Smooth muscle cell (in vitro differentiated cells): Measurements from ENCODE around the gene CDH16. TPM values are rescaled to one million over a fixed set of nuclear protein-coding genes. Genes with fewer than 3 reads are reported as not detected.

Source experiments
- DNase-seq: peaks from one replicate; lab custom pipeline; 2025; ENCODE audit not compliant: unreplicated experiment; lab: John Stamatoyannopoulos, UW
- H2AFZ ChIP-seq: fragments of 200-600 bp; sonication (generic); 2 replicates; pipeline ENCODE4 v1.6.0; 2016; ENCODE audit warnings: antibody characterized with exemption, low read depth, mild to moderate bottlenecking
- H3F3A ChIP-seq: fragments of 200-600 bp; sonication (generic); 2 replicates; pipeline ENCODE4 v1.6.0; 2017; ENCODE audit warnings: antibody characterized with exemption, low read depth
- H3K27ac ChIP-seq: fragments of 200-600 bp; sonication (generic); 2 replicates; pipeline ENCODE4 v1.5.1; 2016; ENCODE audit warnings: low read depth, mild to moderate bottlenecking
- H3K27me3 ChIP-seq: fragments of 200-600 bp; sonication (generic); 2 replicates; pipeline ENCODE4 v1.6.1; 2016; ENCODE audit warnings: low read depth, mild to moderate bottlenecking
- H3K36me3 ChIP-seq: fragments of 200-600 bp; sonication (generic); 2 replicates; pipeline ENCODE4 v1.5.1; 2016; ENCODE audit warnings: low read depth
- H3K4me1 ChIP-seq: fragments of 200-600 bp; sonication (generic); 2 replicates; pipeline ENCODE4 v1.5.1; 2016; ENCODE audit warnings: low read depth
- H3K4me2 ChIP-seq: fragments of 200-600 bp; sonication (generic); 2 replicates; pipeline ENCODE4 v1.6.0; 2016; ENCODE audit warnings: mild to moderate bottlenecking
- H3K4me3 ChIP-seq: fragments of 200-600 bp; sonication (generic); 2 replicates; pipeline ENCODE4 v1.5.1; 2016; ENCODE audit warnings: mild to moderate bottlenecking
- H3K79me2 ChIP-seq: fragments of 200-600 bp; sonication (generic); 2 replicates; pipeline ENCODE4 v1.6.0; 2016; ENCODE audit warnings: low read depth, mild to moderate bottlenecking
- H3K9ac ChIP-seq: fragments of 200-600 bp; sonication (generic); 2 replicates; pipeline ENCODE4 v1.6.0; 2016; ENCODE audit warnings: low read depth
- H3K9me3 ChIP-seq: fragments of 200-600 bp; sonication (generic); replicated peaks from 2 replicates; pipeline ENCODE4 v1.5.1; 2016; ENCODE audit warnings: low read depth
- H4K20me1 ChIP-seq: fragments of 200-600 bp; sonication (generic); 2 replicates; pipeline ENCODE4 v1.6.0; 2016; ENCODE audit warnings: low read depth
- WGBS: methylation state at CpG from one replicate; pipeline ENCODE4 v1.1.7; 2016; ENCODE audit warnings: low lambda C conversion rate; 5-methylcytosine and 5-hydroxymethylcytosine counted together
- polyA plus RNA-seq: library from polyadenylated mRNA; unstranded; fragments of >200 nt; fragmentation: Nextera tagmentation; extraction: Ambion mirVana; gene quantifications from 2 replicates; pipeline ENCODE4 v1.2.1, GENCODE V29; 2016
- total RNA-seq: library from RNA; depleted of rRNA; stranded (reverse); fragments of >200 nt; gene quantifications from 2 replicates; pipeline ENCODE4 v1.2.3, GENCODE V29; 2014
- TF ChIP-seq, protein P1 (sequence below): fragments of 200-600 bp; sonication (generic); IDR thresholded peaks from 2 replicates; pipeline ENCODE4 v1.5.1; 2017; ENCODE audit warnings: borderline replicate concordance, mild to moderate bottlenecking, antibody characterized with exemption; ENCODE audit not compliant: insufficient read depth, poor library complexity, severe bottlenecking

The CDH16 gene
- total and polyA plus RNA-seq, 2 experiments from 2014 or later = not detected

DNA sequence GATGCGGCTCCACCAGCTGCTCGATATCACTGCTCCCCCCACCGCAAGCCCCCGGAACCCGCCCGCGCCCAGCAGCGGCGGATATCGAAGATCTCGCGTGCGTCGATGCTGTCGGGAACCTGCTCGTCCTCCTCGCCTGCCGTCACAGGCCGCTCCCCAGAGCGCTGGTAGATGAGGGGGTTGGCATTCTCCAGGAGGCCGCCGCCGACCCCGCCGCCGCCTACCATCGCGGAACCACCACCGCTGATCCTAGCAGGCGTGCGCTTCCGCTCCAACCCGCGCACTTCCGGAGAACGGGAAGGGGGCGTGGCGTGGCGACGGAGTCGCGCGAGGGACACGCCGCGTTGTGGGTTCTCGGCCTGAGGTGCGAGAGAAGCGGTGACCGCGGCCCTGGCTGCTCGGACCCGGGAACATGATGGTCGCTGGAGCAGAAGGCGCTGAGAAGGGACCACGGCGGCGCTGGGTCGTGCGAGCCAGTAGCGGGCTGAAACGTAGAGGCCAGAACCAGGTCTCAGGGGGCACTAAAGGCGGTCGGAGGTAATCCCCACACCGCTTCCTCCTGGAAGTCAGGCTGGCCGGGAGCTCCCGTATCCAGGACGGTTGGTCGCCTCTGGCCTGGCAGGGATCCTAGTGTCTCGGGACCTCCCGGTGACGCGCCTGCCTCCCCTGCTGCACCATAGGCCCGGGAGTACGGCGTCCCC is 15.6 kb upstream of the CDH16 start, which contains the start of gene CIAO2B:
TSS of gene CIAO2B (minus strand) at position 265 of the 701 bp plus-strand sequence. CDS start at position 227, 38 bp downstream.
- H3F3A ChIP-seq = no peaks in the 10 kb centered on the region
- peak within 1 kb of the TSS; percentile 83 for H3K4me3 ChIP-seq
- peak within 1 kb of the TSS; percentile 64 for H2AFZ ChIP-seq
- peak within 1 kb of the TSS; percentile 93 for H3K4me2 ChIP-seq
- H3K27ac ChIP-seq = peak within 1 kb of the TSS; percentile 80
- no peaks in the 10 kb centered on the region for H3K9me3 ChIP-seq
- DNase-seq = peak; percentile 64
- peak within 1 kb of the TSS; percentile 95 for H3K9ac ChIP-seq
- no peaks in the 10 kb centered on the region for H3K27me3 ChIP-seq
- TF ChIP-seq, protein P1, sequence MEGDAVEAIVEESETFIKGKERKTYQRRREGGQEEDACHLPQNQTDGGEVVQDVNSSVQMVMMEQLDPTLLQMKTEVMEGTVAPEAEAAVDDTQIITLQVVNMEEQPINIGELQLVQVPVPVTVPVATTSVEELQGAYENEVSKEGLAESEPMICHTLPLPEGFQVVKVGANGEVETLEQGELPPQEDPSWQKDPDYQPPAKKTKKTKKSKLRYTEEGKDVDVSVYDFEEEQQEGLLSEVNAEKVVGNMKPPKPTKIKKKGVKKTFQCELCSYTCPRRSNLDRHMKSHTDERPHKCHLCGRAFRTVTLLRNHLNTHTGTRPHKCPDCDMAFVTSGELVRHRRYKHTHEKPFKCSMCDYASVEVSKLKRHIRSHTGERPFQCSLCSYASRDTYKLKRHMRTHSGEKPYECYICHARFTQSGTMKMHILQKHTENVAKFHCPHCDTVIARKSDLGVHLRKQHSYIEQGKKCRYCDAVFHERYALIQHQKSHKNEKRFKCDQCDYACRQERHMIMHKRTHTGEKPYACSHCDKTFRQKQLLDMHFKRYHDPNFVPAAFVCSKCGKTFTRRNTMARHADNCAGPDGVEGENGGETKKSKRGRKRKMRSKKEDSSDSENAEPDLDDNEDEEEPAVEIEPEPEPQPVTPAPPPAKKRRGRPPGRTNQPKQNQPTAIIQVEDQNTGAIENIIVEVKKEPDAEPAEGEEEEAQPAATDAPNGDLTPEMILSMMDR = no peak
- H3K4me1 ChIP-seq = peaks cover 16% of the 10 kb centered on the region
- H4K20me1 ChIP-seq = peaks cover 23% of the 10 kb centered on the region
- WGBS = 1% methylated on average over 76 of the region's 76 CpGs
- no peaks in the 10 kb centered on the region for H3K36me3 ChIP-seq
- peaks cover 25% of the 10 kb centered on the region for H3K79me2 ChIP-seq

GRCh38 chr16:66933776-66934137 is 15.1 kb upstream of the CDH16 start:
- 6% methylated on average over 12 of the region's 12 CpGs for WGBS
- TF ChIP-seq, protein P1 = no peak

DNA sequence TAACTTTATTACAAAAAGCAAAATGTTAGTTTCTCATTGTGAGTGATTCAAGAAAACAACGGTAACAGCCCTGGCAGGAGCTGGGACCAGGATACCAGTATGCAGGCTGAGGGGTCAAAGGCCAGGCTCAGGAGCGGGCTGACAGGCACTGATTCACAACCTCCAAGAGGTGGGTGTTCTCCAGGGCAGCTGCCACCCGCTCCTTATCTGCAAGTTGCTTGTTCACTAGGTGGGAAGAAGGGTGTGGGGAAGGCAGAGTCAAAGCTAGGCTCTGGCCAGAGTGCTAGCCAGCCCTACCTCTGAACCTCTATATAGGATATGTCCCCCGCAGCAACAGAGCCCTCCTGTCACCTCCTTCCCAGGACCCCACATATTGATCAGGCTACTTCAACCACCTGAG is 13.4 kb upstream of the CDH16 start:
- H3K27me3 ChIP-seq = no peaks in the 10 kb centered on the region

More at GRCh38 chr16:66933776-66934137, 15.1 kb upstream of the CDH16 start:
- no peaks in the 10 kb centered on the region for H3K9me3 ChIP-seq
- DNase-seq = no peak
- peaks cover 19% of the 10 kb centered on the region for H4K20me1 ChIP-seq
- H3K27ac ChIP-seq = peak overlapping the region; percentile 80
- peaks cover 25% of the 10 kb centered on the region for H3K79me2 ChIP-seq
- peaks cover 16% of the 10 kb centered on the region for H3K4me1 ChIP-seq
- H3K9ac ChIP-seq = peak overlapping the region; percentile 95
- no peaks in the 10 kb centered on the region for H3K27me3 ChIP-seq
- H2AFZ ChIP-seq = peak overlapping the region; percentile 64
- no peaks in the 10 kb centered on the region for H3K36me3 ChIP-seq
- H3F3A ChIP-seq = no peaks in the 10 kb centered on the region
- H3K4me2 ChIP-seq = peak overlapping the region; percentile 93
- peak overlapping the region; percentile 83 for H3K4me3 ChIP-seq

More for the DNA sequence above, 13.4 kb upstream of the CDH16 start:
- no peak overlapping the region for H2AFZ ChIP-seq
- peaks cover 25% of the 10 kb centered on the region for H3K79me2 ChIP-seq
- no peak for DNase-seq
- no peak overlapping the region for H3K4me2 ChIP-seq
- TF ChIP-seq, protein P1 = no peak
- H3K9me3 ChIP-seq = no peaks in the 10 kb centered on the region
- H3K9ac ChIP-seq = no peak overlapping the region
- no peak overlapping the region for H3K27ac ChIP-seq
- no peak overlapping the region for H3K4me3 ChIP-seq
- H3K36me3 ChIP-seq = no peaks in the 10 kb centered on the region
- H4K20me1 ChIP-seq = peaks cover 7% of the 10 kb centered on the region
- H3F3A ChIP-seq = no peaks in the 10 kb centered on the region
- peaks cover 16% of the 10 kb centered on the region for H3K4me1 ChIP-seq
- WGBS = 98% methylated on average over 4 of the region's 4 CpGs
